NCI-H1694 treated with DMSO at 0.1 percent for 48 hours (cell line): ENCODE data around the gene CDK9.
A peak's percentile ranks its signal among the peaks of the same experiment; 100 is the strongest.

ENCODE experiments used
- DNase-seq: peaks from one replicate; lab custom pipeline; 2025; lab: John Stamatoyannopoulos, UW

CDK9 gene

GRCh38 chr9:127803507-127804352, 17.9 kb downstream of the CDK9 start:
- no peak for DNase-seq

- DNase-seq, result peak; percentile 11
Observed at GRCh38 chr9:127805620-127806019, 19.8 kb downstream of the CDK9 start.

GRCh38 chr9:127806871-127807270, 21.0 kb downstream of the CDK9 start:
- DNase-seq, result no peak

GRCh38 chr9:127808347-127809001, 22.6 kb downstream of the CDK9 start:
- DNase-seq, result no peak

- DNase-seq, result no peak
Observed at GRCh38 chr9:127809002-127809539, 23.2 kb downstream of the CDK9 start.

- no peak for DNase-seq
Observed at GRCh38 chr9:127809540-127810377, 23.9 kb downstream of the CDK9 start.

GRCh38 chr9:127810378-127811187, 24.7 kb downstream of the CDK9 start:
- DNase-seq, result no peak

- no peak for DNase-seq
Observed at GRCh38 chr9:127812011-127812410, 26.2 kb downstream of the CDK9 start.

GRCh38 chr9:127812936-127813675, 27.3 kb downstream of the CDK9 start:
- DNase-seq, result no peak

GRCh38 chr9:127813686-127814226, 27.9 kb downstream of the CDK9 start:
- no peak for DNase-seq

GRCh38 chr9:127814619-127815511, 29.0 kb downstream of the CDK9 start:
- DNase-seq, result no peak

GRCh38 chr9:127815512-127816361, 29.9 kb downstream of the CDK9 start:
- DNase-seq, result no peak

- no peak for DNase-seq
Observed at GRCh38 chr9:127816362-127816725, 30.5 kb downstream of the CDK9 start.

- no peak for DNase-seq
Observed at GRCh38 chr9:127816728-127817127, 30.9 kb downstream of the CDK9 start.

GRCh38 chr9:127817881-127818434, 32.1 kb downstream of the CDK9 start:
- DNase-seq, result peak; percentile 43

GRCh38 chr9:127818574-127818973, 32.7 kb downstream of the CDK9 start:
- DNase-seq, result no peak

- DNase-seq, result no peak
Observed at GRCh38 chr9:127822108-127822507, 36.3 kb downstream of the CDK9 start.
